HG02571 (cell line): ENCODE measurements around the gene TEAD3.
A peak's percentile ranks its signal among the peaks of the same experiment; 100 is the strongest.
"Not testable (repeated sequence)": the region's sequence is repeated elsewhere in the genome, so short reads cannot be mapped to it uniquely, and the experiment has no call there.

Experiments used
- ATAC-seq: cut with Tn5 transposase; IDR thresholded peaks from one replicate; pipeline ENCODE4 v1.9.1; 2021; ENCODE audit warnings: mild to moderate bottlenecking, moderate library complexity; ENCODE audit not compliant: unreplicated experiment

The TEAD3 gene

GRCh38 chr6:35452183-35453090 lies 44.4 kb downstream of the TEAD3 start, which contains the start of gene FANCE:
FANCE (plus strand) TSS chr6:35452338; CDS start chr6:35452546, 208 bp downstream.
- peak; percentile 79 for ATAC-seq

- no peak for ATAC-seq
Observed at GRCh38 chr6:35451354-35452182, 45.3 kb downstream of the TEAD3 start.

- no peak for ATAC-seq
Observed at GRCh38 chr6:35449287-35449881, 47.5 kb downstream of the TEAD3 start.

- no peak for ATAC-seq
Observed at GRCh38 chr6:35448191-35448590, 48.7 kb downstream of the TEAD3 start.

- ATAC-seq: no peak
Observed at GRCh38 chr6:35445691-35446090, 51.2 kb downstream of the TEAD3 start.

GRCh38 chr6:35443341-35444030 lies 53.4 kb downstream of the TEAD3 start:
- no peak for ATAC-seq

- no peak for ATAC-seq
Observed at GRCh38 chr6:35442693-35443092, 54.2 kb downstream of the TEAD3 start.

- ATAC-seq: no peak
Observed at GRCh38 chr6:35441642-35442041, 55.2 kb downstream of the TEAD3 start.

GRCh38 chr6:35441205-35441604 lies 55.7 kb downstream of the TEAD3 start:
- no peak for ATAC-seq

GRCh38 chr6:35439308-35439707 lies 57.6 kb downstream of the TEAD3 start:
- no peak for ATAC-seq

GRCh38 chr6:35438378-35439065 lies 58.4 kb downstream of the TEAD3 start:
- not testable (repeated sequence) for ATAC-seq

GRCh38 chr6:35436071-35436857 lies 60.6 kb downstream of the TEAD3 start:
- no peak for ATAC-seq

- ATAC-seq: no peak
Observed at GRCh38 chr6:35435074-35435837, 61.6 kb downstream of the TEAD3 start.

- not testable (repeated sequence) for ATAC-seq
Observed at GRCh38 chr6:35432702-35433101, 64.2 kb downstream of the TEAD3 start.

- ATAC-seq: no peak
Observed at GRCh38 chr6:35432291-35432690, 64.6 kb downstream of the TEAD3 start.

GRCh38 chr6:35429463-35429862 lies 67.4 kb downstream of the TEAD3 start:
- no peak for ATAC-seq

GRCh38 chr6:35428421-35429149 lies 68.3 kb downstream of the TEAD3 start:
- no peak for ATAC-seq

- no peak for ATAC-seq
Observed at GRCh38 chr6:35427851-35428321, 69.0 kb downstream of the TEAD3 start.
